ENCODE results near the gene ZBED5. TPM values are rescaled to one million over a fixed set of nuclear protein-coding genes. Genes with fewer than 3 reads are reported as not detected.
"Not testable (repeated sequence)": the region's sequence is repeated elsewhere in the genome, so short reads cannot be mapped to it uniquely, and the experiment has no call there.

The ZBED5 gene
- polyA plus RNA-seq, 3 donors: 10.7 to 19.3 (median 15.1) TPM

DNA sequence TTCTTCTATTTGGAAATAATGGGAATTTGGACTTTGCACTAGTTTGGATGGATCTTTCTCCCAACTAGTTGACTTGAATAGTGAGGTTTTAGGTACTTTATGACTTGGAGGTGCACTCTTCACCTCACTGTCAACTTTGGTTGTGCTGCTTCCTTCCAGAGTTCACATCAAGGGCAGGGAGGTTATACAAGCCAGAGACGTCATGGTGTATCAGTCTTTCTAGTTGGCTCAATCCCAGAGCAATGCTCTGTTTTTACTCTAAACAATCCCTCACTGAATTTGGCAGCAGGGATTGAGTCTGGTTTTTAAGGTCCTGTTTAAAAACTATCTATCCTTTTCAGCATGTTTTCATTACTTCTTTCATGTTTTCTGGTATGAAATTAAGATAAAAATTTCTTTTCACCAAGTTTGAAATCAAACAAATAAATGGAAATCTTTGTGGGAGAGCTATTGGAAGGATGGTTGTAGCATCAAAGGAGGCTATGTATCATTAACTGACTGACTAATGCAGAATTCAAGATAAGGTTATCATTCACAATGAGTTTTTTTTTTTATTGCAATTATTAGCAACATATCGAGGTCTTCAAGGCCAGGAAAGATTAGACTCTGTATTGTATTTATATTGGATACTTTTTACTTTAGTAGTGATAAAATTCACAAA, 28.0 kb upstream of the ZBED5 start:
- 11 to 49% (median 48%) methylated on average over 2 of the region's 2 CpGs for WGBS, 3 donors
- no peak overlapping the region for H3K27ac ChIP-seq (ENCODE audit: low read depth, low read length)

GRCh38 chr11:10884292-10884691, 26.4 kb upstream of the ZBED5 start:
- WGBS, 3 donors: 75 to 89% (median 88%) methylated on average over 4 of the region's 4 CpGs
- H3K27ac ChIP-seq (ENCODE audit: low read depth, low read length): not testable (repeated sequence)

GRCh38 chr11:10881892-10882291, 24.0 kb upstream of the ZBED5 start:
- no peak overlapping the region for H3K27ac ChIP-seq (ENCODE audit: low read depth, low read length)
- WGBS, 3 donors: 88 to 95% (median 91%) methylated on average over 3 of the region's 3 CpGs

DNA sequence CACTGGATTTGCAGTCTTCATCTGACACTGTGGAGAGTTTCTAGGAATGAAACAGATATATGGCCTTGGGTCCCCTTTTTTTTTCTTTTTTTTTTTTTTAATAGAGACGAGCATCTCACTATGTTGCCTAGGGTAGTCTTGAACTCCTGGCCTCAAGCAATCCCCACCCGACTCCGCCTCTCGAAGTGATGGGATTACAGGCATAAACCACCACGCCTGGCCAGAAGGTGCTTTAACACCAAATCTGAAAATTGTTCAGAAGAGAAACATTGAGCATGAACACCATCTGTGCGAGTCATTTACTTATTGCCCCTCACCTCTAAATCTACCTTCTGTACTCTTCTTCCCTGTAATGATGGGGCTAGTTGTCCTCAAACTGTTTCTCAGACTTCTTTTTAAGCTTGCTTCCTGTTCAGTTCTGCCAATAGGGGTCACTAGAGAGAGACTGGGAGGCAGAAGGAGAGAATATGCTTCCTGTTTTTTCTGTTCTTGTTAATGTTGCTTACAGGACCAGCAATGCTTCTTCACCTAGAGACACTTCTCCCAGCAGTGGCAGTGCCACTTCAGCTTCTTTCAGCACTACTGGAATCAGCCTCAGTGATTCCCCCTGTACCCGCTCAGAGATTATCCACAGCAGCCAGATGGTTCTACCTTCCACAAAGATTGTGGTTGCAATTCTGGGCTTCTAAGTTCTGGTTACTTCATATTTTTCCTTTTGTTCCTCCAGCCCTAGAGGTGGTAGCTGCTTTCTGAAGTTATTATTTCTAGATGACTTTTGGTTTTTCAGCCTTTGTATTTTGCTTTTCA, 20.8 kb upstream of the ZBED5 start:
- 94 to 97% (median 95%) methylated on average over 7 of the region's 7 CpGs for WGBS, 3 donors
- H3K27ac ChIP-seq (ENCODE audit: low read depth, low read length): no peak overlapping the region

GRCh38 chr11:10876158-10876557, 18.3 kb upstream of the ZBED5 start:
- H3K27ac ChIP-seq (ENCODE audit: low read depth, low read length): no peak overlapping the region

- H3K27ac ChIP-seq (ENCODE audit: low read depth, low read length): no peak overlapping the region
- WGBS, 3 donors: 90 to 98% (median 93%) methylated on average over 2 of the region's 2 CpGs
Measured at GRCh38 chr11:10875430-10876021, 17.7 kb upstream of the ZBED5 start.

GRCh38 chr11:10872097-10872496, 14.2 kb upstream of the ZBED5 start:
- no peak overlapping the region for H3K27ac ChIP-seq (ENCODE audit: low read depth, low read length)
- 92 to 99% (median 98%) methylated on average over 2 of the region's 2 CpGs for WGBS, 3 donors

- no peak overlapping the region for H3K27ac ChIP-seq (ENCODE audit: low read depth, low read length)
- 91 to 99% (median 94%) methylated on average over 3 of the region's 3 CpGs for WGBS, 3 donors
Measured at GRCh38 chr11:10868352-10868751, 10.5 kb upstream of the ZBED5 start.

DNA sequence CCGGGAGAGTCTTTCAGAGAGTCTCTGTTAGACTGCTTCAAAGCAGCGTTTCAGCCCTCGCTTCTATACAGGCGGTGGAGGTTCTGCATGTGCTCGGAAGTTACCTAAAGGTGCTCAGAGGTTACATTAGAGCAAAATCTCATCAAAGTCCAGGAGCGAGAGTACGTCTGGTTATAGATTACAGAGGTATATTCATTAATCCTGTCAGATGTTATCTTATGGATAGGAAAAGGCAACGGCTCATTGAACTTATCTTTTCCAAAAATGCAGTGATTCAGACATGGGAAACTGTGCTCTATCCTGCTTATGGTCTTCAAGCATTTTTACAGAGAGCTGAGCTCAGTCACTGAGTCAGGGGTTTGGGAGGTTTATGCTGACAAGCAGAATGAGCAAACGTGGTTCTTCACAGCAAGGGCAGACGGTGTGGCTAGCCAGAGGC, 9.1 kb upstream of the ZBED5 start:
- 65 to 76% (median 72%) methylated on average over 10 of the region's 10 CpGs for WGBS, 3 donors
- H3K27ac ChIP-seq (ENCODE audit: low read depth, low read length): no peak overlapping the region

DNA sequence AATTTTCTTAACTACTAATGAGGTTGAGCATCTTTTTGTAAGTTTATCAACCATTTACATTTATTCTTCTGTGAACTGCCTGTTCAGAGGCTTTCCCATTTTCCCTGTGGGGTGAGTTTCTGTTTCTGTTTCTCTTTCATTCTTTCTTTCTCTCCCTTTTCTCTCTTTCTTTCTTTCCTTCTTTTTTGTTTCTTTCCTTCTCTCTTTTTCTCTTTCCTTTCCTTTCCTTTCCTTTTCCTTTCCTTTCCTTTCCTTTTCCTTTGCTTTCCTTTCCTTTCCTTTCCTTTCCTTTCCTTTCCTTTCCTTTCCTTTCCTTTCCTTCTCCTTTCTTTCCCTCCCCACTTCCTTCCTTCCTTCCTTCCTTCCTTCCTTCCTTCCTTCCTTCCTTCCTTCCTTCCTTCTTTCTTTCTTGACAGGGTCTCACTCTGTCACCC, 8.0 kb upstream of the ZBED5 start:
- no peak overlapping the region for H3K27ac ChIP-seq (ENCODE audit: low read depth, low read length)

GRCh38 chr11:10864688-10865087, 6.8 kb upstream of the ZBED5 start:
- H3K27ac ChIP-seq (ENCODE audit: low read depth, low read length): no peak overlapping the region
- 25 to 60% (median 58%) methylated on average over 2 of the region's 2 CpGs for WGBS, 3 donors

- H3K27ac ChIP-seq (ENCODE audit: low read depth, low read length): no peak overlapping the region
- 16 to 60% (median 47%) methylated on average over 1 of the region's 1 CpG for WGBS, 3 donors
Measured at GRCh38 chr11:10862446-10862845, 4.6 kb upstream of the ZBED5 start.

- WGBS, 3 donors: 100% methylated on average over 1 of the region's 1 CpG
- H3K27ac ChIP-seq (ENCODE audit: low read depth, low read length): no peak overlapping the region
Measured at GRCh38 chr11:10861799-10862198, 3.9 kb upstream of the ZBED5 start.

- no peak overlapping the region for H3K27ac ChIP-seq (ENCODE audit: low read depth, low read length)
Measured at GRCh38 chr11:10861047-10861446, 3.2 kb upstream of the ZBED5 start.

DNA sequence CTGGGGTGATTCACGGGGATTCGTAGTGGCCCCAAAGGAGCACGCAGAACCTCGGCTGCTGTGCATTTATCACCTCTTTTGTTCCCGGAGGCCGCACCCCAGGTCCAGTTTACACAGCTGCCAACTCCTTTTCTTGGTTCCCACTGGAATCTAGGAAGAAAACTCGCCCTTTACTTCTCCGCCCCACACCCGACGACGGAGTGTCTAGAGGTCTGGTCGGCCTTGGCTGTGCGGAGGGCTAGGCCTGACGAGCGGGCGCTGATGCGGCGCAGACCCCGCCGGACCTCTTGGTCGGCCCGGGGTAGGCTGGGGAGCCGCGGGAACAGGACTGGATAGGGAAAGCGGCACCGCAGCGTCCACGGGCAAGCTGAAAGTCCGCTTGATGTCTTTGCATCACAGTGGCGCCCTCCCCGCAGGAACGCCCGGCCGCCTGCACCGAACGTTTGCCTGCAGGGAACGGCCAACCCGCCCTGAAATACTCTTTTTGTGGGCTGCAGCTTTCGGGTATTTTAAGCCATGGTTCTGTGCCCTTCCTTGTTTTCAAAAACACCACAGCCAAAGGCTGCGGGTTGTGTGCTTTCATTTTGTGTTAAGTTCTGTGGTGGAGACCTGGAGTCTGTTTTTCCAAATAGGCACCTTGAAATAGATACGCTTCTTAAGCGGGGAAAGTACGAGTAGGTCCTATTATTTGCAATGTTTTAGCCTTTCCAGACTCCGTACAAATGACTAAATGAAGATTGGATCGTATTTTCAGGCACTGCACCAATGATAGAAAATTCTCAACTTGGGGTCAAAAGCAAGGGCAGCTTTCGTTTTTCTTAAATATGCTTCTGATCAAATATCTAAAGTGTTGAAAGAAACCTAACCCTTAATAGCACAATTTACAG, 829 bp upstream of the ZBED5 start:
- 0 to 1% (median 1%) methylated on average over 46 of the region's 46 CpGs for WGBS, 3 donors
- H3K27ac ChIP-seq (ENCODE audit: low read depth, low read length): peak overlapping the region; percentile 86

- H3K27ac ChIP-seq (ENCODE audit: low read depth, low read length): peak overlapping the region; percentile 75
- 0 to 1% (median 0%) methylated on average over 14 of the region's 14 CpGs for WGBS, 3 donors
Measured at GRCh38 chr11:10857459-10857708, 469 bp downstream of the ZBED5 start.

DNA sequence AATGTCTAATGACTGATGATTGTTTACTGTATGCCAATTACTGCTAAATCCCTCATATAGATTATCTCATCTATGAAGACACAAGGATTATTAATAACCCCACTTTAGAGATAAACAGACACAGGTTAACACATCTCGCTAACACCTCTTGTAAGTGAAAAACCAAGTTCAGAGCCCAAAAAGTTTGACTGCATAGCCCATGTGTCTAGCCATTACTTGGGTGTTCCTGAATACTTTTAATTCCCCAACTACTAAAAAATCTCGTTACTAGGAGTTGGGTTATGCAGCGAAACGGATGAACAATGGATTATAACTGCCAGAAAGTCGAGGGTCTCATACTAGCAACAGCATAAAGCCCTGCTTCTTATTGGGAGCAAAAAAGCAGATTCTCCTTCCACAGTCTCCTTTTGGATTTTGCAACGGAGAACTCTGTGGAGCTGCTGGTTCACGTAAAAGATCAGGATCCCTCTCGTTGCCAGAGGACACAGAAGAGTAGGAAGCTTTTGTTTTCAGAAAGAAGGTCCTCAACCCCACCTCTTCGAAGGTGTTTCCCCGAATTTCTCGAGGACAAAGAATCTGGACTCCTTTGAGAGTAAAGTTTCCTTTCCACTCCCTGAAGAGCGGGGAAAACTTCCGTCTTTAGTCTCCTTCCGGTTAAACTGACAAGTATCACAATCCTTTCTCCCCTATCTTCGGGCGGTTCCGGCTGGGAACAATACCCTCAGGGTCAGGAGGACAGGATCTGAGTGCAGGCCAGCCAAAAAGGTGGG, 979 bp downstream of the ZBED5 start:
- WGBS, 3 donors: 2 to 5% (median 3%) methylated on average over 17 of the region's 17 CpGs
- H3K27ac ChIP-seq (ENCODE audit: low read depth, low read length): peak overlapping the region; percentile 75

- H3K27ac ChIP-seq (ENCODE audit: low read depth, low read length): no peak overlapping the region
- WGBS, 3 donors: 96 to 100% (median 100%) methylated on average over 2 of the region's 2 CpGs
Measured at GRCh38 chr11:10855295-10855694, 2.6 kb downstream of the ZBED5 start.

Measured in adipose tissue (tissue), 3 donors.